Activated T-cell treated with anti-CD3 and anti-CD28 coated beads, Interleukin-2, amount 50 U/mL, for 4 hours (primary cell): ENCODE data around the gene ZNF536. TPM values are rescaled to one million over a fixed set of nuclear protein-coding genes. Genes with fewer than 3 reads are reported as not detected.
A peak's percentile ranks its signal among the peaks of the same experiment; 100 is the strongest.

Experiments used
- ATAC-seq, 2 donors: fragments of 200-7000 bp; cut with Tn5 transposase; one replicate each; pipeline ENCODE4 v1.10.0; 2021
- DNase-seq: peaks from one replicate; pipeline ENCODE4 v3.0.0-alpha.2; 2020
- H3K27me3 Mint-ChIP-seq: one replicate; pipeline ENCODE4 v1.8.0; 2021; ENCODE audit warnings: low read depth, mixed read lengths
- H3K36me3 Mint-ChIP-seq: one replicate; pipeline ENCODE4 v1.8.0; 2022; ENCODE audit warnings: mixed read lengths; ENCODE audit not compliant: insufficient read depth
- H3K4me1 Mint-ChIP-seq: one replicate; pipeline ENCODE4 v1.8.0; 2021; ENCODE audit warnings: low read depth, mixed read lengths
- H3K4me3 Mint-ChIP-seq: one replicate; pipeline ENCODE4 v1.8.0; 2021; ENCODE audit warnings: mild to moderate bottlenecking, moderate library complexity, mixed read lengths
- H3K9me3 Mint-ChIP-seq: one replicate; pipeline ENCODE4 v1.8.0; 2021; ENCODE audit warnings: mixed read lengths
- total RNA-seq, 3 donors: library from RNA; stranded (reverse); gene quantifications; one replicate each; pipeline ENCODE4 v1.2.1, GENCODE V29; 2021

The ZNF536 gene
- total RNA-seq, 3 donors from 2014 or later = not detected

DNA sequence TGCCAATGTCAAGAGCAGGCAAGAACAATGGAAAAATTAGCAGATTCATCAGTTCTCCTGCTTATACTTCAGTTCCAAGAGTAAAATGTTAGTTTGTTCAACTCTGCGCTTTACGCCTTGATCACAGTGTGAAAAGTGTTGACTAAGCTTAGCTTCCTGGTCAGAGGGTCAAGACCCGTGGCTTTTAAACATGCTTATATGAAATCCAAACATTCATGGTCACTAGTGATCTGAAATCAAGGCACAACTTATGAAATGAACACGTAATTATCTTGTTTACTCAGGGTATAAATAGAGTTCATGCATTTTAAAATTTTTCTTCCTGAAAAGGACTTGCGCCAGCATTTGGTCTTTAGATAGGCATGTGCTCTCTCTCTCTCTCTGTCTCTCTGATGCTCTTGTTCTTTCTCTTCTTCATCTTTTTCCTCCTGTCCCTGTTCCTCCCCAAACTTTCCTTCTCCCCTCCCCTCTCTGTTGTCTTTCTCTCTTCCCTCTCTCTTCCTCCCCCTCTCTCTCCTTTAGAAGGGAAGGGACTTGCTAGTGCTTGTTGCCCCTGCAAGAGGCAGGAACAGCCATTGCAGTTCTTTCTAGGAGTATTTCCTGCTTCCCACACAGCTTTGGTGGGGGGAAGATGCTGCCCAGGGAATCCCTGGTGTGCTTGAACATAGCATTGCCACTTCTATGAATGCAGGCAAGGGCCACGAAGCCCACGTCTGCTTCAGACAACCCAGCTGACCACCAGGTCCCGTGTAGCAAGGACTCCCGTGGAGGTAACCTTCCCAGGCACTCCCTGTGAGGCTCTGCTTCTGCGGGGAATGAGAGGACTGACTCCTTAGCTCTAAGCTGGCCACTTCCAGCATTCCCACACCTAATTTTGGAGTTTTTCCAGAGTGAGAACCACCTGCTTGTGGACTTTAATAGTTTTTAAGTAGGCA lies 7.1 kb upstream of the ZNF536 start:
- Mint-ChIP-seq H3K4me1 (no peaks in the 10 kb centered on the region), H3K27me3 (peaks cover 14% of the 10 kb centered on the region), H3K4me3 (no peak overlapping the region), H3K9me3 (no peaks in the 10 kb centered on the region), H3K36me3 (no peaks in the 10 kb centered on the region)
- DNase-seq (no peak), ATAC-seq (no peak)

DNA sequence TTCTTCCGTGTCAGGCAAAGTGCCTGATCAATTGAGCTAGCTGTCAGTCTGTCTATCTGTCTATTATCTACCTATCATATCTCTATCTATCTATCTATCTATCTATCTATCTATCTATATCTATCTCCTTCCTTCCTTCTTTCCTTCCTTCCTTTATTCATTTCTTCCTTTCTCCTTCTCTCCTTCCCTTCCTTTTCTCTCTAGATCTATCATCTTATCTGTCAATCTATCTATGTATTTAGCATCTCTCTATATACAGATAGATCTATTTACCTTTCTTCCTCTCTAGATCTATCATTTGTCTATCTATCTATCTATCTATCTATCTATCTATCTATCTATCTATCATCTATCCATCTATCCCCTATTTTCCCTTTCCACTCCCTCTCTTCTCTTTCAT lies 5.9 kb upstream of the ZNF536 start:
- Mint-ChIP-seq H3K27me3 (peaks cover 7% of the 10 kb centered on the region), H3K36me3 (no peaks in the 10 kb centered on the region), H3K9me3 (no peaks in the 10 kb centered on the region), H3K4me3 (no peak overlapping the region), H3K4me1 (no peaks in the 10 kb centered on the region)
- DNase-seq = no peak
- no peak for ATAC-seq

DNA sequence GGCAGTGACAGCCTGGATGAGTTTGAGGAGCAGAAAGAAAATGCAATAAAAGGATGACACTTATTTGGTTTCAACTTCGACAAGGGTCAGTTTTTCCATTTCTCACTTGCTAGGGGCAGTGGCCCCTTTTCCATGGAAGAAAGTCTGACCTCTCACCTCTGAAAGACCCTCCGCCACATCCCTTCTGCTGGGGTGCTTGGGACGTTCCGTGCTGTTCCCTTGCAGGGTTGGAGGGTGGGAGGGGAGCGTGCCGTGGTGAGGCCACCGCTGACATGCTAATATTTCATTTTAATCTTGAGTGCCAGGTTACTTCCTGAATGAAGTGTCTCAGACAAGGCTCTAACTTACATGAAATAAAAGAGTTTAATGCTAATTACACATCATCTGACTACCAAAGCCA lies 5.2 kb upstream of the ZNF536 start:
- no peak for ATAC-seq
- H3K4me3 Mint-ChIP-seq = no peak overlapping the region
- no peaks in the 10 kb centered on the region for H3K4me1 Mint-ChIP-seq

GRCh38 chr19:30367421-30367820 lies 4.8 kb upstream of the ZNF536 start:
- Mint-ChIP-seq H3K36me3 (no peaks in the 10 kb centered on the region), H3K9me3 (no peaks in the 10 kb centered on the region), H3K4me1 (no peaks in the 10 kb centered on the region), H3K27me3 (peaks cover 1% of the 10 kb centered on the region), H3K4me3 (no peak overlapping the region)
- no peak for DNase-seq
- no peak for ATAC-seq

More for the DNA sequence above, 5.2 kb upstream of the ZNF536 start:
- DNase-seq = no peak
- Mint-ChIP-seq H3K9me3 (no peaks in the 10 kb centered on the region), H3K27me3 (peaks cover 3% of the 10 kb centered on the region), H3K36me3 (no peaks in the 10 kb centered on the region)

DNA sequence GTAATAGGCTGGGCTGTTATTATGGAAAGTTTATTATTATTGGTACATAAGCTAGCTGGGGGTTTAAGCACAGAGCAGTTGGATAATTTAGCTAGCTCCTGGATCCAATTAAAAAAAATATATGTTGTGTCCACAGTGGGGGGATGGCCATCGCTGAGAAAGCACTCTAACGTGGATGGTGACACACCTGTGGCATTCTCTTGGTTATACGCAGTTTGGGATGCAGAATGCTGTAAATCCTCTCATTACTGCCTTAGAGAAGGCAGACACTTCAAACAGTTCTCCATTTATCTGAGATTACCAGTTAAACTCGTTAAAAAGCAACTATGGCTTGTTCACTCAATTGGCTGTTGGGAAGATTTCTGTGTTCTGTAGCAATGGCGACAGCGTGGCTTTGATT lies 2.4 kb upstream of the ZNF536 start:
- ATAC-seq (no peak), DNase-seq (no peak)
- Mint-ChIP-seq H3K4me1 (no peaks in the 10 kb centered on the region), H3K9me3 (no peaks in the 10 kb centered on the region), H3K4me3 (no peak overlapping the region), H3K36me3 (no peaks in the 10 kb centered on the region), H3K27me3 (peaks cover 10% of the 10 kb centered on the region)

DNA sequence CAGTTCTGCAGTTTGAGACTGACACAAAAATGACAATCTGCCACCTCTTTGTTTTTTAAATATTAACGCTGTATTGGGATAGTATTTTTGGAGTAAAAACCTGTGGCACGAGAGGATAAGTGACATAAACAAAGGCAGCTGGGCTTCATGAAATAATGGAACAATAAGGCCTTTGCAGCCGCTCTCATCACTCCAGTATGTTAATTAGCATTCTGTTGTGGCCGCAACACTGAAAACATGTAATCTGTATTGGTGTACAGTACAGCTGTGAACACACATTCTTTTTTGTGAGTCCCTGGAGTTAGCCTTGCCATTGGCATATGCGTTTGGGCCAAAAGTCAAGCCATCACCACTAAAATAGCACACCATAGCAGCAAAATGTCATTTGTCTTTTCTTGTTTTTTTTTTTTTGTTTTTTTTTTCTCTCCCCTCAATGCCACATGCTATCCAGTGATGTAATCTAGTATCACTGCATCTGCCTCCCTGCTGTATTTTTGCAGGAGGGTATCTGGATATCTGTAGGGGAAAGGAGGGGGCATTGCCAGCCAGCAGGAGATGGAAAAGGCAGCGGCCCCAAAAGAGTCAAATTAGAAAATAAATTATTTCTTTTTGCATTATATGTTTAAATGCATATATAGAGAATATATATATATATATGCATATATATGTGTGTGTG lies 885 bp upstream of the ZNF536 start:
- Mint-ChIP-seq H3K36me3 (no peaks in the 10 kb centered on the region), H3K27me3 (peaks cover 20% of the 10 kb centered on the region), H3K9me3 (no peaks in the 10 kb centered on the region), H3K4me1 (no peaks in the 10 kb centered on the region), H3K4me3 (no peak overlapping the region)
- ATAC-seq = no peak
- DNase-seq = no peak

DNA sequence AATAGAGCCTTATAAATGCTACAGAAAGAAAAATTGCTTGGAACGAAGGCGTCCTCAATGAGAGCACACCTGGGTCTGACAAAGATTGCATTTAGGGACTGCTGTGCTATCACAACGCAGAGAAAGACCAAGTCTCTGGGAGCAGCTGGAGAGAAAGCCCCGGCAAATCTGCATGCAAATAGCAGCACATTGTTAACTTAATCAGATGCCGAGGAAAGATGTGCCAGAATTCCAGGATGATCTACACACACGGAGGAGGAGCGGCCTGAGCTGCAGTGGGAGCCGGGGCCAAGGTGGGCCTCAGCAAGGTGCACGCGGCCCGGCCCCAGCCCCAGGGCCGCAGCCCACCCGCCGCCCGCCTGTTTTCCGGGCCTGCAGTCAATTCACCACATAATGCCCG lies 1.4 kb downstream of the ZNF536 start:
- no peaks in the 10 kb centered on the region for H3K36me3 Mint-ChIP-seq
- DNase-seq (no peak), ATAC-seq (no peak)
- H3K4me3 Mint-ChIP-seq = no peak overlapping the region
- peaks cover 31% of the 10 kb centered on the region for H3K27me3 Mint-ChIP-seq
- H3K9me3 Mint-ChIP-seq = no peaks in the 10 kb centered on the region
- no peaks in the 10 kb centered on the region for H3K4me1 Mint-ChIP-seq

DNA sequence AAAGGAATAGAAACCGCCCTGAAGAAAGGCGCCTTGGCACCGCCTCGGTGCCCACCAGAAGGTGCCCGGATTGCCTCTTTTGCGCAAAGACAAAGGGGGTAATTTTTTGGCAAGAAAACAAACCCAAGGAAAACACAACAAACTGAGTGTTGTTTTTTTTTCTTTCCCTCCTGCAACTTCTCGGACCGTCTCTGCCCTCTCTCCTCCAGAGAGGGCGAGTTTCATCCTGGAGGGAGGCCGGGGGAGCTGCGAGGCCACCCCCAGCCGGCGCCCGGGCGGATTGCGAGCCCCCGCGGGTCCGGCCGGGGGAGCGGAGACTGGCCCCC lies 2.3 kb downstream of the ZNF536 start:
- H3K4me3 Mint-ChIP-seq = no peak overlapping the region
- no peak for ATAC-seq
- no peak for DNase-seq
- no peaks in the 10 kb centered on the region for H3K4me1 Mint-ChIP-seq
- no peaks in the 10 kb centered on the region for H3K36me3 Mint-ChIP-seq
- H3K27me3 Mint-ChIP-seq = peaks cover 30% of the 10 kb centered on the region
- H3K9me3 Mint-ChIP-seq = no peaks in the 10 kb centered on the region

GRCh38 chr19:30374865-30375552 lies 2.8 kb downstream of the ZNF536 start:
- Mint-ChIP-seq H3K9me3 (no peaks in the 10 kb centered on the region), H3K4me3 (no peak overlapping the region), H3K36me3 (no peaks in the 10 kb centered on the region), H3K27me3 (peaks cover 30% of the 10 kb centered on the region), H3K4me1 (no peaks in the 10 kb centered on the region)
- DNase-seq (no peak), ATAC-seq (peak in 1 of 2 donors; percentile 14)

GRCh38 chr19:30375553-30376031 lies 3.4 kb downstream of the ZNF536 start:
- Mint-ChIP-seq H3K27me3 (peaks cover 30% of the 10 kb centered on the region), H3K4me1 (no peaks in the 10 kb centered on the region), H3K36me3 (no peaks in the 10 kb centered on the region), H3K4me3 (no peak overlapping the region), H3K9me3 (no peaks in the 10 kb centered on the region)
- DNase-seq (no peak), ATAC-seq (no peak)

- no peaks in the 10 kb centered on the region for H3K4me1 Mint-ChIP-seq
- H3K9me3 Mint-ChIP-seq = no peaks in the 10 kb centered on the region
- peaks cover 30% of the 10 kb centered on the region for H3K27me3 Mint-ChIP-seq
- DNase-seq (no peak), ATAC-seq (no peak)
- H3K36me3 Mint-ChIP-seq = no peaks in the 10 kb centered on the region
- H3K4me3 Mint-ChIP-seq = no peak overlapping the region
Measured at GRCh38 chr19:30376272-30376671, 4.1 kb downstream of the ZNF536 start.

- Mint-ChIP-seq H3K4me3 (no peak overlapping the region), H3K9me3 (no peaks in the 10 kb centered on the region), H3K36me3 (no peaks in the 10 kb centered on the region), H3K27me3 (peaks cover 30% of the 10 kb centered on the region), H3K4me1 (no peaks in the 10 kb centered on the region)
- no peak for ATAC-seq
- no peak for DNase-seq
Measured at GRCh38 chr19:30376826-30377425, 4.7 kb downstream of the ZNF536 start.

DNA sequence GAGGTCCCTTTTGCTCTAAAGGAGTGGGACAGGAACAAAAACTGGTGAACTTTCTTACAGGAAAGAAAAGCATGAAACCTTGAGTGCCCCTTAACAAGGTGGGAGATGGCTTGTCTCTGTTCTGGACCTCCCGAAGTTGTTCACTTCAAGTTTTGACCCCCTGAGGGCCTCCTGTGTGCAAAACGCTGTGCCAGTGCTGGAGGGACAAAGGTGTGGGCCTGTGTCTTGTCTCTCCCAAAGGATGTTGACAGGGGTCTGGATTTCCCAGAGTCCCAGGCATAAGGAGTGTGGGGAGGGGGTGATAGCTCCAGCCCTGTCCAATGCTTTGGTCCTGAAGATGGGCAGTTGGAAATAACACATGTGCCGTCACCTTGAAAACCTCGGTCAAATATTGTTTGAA lies 6.5 kb downstream of the ZNF536 start:
- ATAC-seq (no peak), DNase-seq (no peak)
- Mint-ChIP-seq H3K4me3 (no peak overlapping the region), H3K36me3 (no peaks in the 10 kb centered on the region), H3K27me3 (peaks cover 21% of the 10 kb centered on the region), H3K9me3 (no peaks in the 10 kb centered on the region), H3K4me1 (no peaks in the 10 kb centered on the region)

GRCh38 chr19:30379841-30380610 lies 7.8 kb downstream of the ZNF536 start:
- no peaks in the 10 kb centered on the region for H3K9me3 Mint-ChIP-seq

More at GRCh38 chr19:30379841-30380610, 7.8 kb downstream of the ZNF536 start:
- H3K36me3 Mint-ChIP-seq = no peaks in the 10 kb centered on the region
- DNase-seq (no peak), ATAC-seq (no peak)
- no peaks in the 10 kb centered on the region for H3K4me1 Mint-ChIP-seq
- H3K27me3 Mint-ChIP-seq = peaks cover 21% of the 10 kb centered on the region
- H3K4me3 Mint-ChIP-seq = no peak overlapping the region
